GM12875 (cell line): ENCODE data around the gene PRKN.

ENCODE experiments used
- H3K4me3 ChIP-seq: one replicate; pipeline ENCODE4 v1.5.1; 2011; ENCODE audit warnings: low read depth, low read length, control low read depth
- TF ChIP-seq, protein P1 (sequence below): IDR thresholded peaks from 2 replicates; pipeline ENCODE4 v1.5.1; 2011; ENCODE audit warnings: low read depth, mild to moderate bottlenecking, control low read depth, inconsistent platforms, low read length, moderate library complexity, borderline replicate concordance; ENCODE audit not compliant: insufficient read depth

Gene PRKN

DNA sequence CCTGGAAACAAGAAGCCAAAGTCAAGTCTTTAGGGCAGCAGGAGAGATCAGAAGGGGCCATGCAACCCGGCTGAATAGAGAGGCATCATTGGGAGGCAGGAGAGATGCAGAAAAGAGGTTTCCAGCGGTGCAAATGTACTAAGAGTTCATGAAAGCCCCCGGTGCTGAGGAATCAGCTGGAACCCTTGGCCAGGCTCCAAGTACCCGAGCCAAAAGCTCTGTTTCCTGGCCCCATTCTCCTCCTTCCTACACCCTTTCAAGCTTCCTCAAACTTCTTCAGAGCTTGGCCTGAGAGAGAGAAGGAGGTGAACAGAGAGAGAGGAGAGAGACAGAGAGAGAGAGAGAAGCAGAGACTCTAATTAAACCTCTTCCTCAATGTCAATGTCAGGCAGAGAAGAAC, 433.5 kb downstream of the PRKN start:
- TF ChIP-seq, protein P1, sequence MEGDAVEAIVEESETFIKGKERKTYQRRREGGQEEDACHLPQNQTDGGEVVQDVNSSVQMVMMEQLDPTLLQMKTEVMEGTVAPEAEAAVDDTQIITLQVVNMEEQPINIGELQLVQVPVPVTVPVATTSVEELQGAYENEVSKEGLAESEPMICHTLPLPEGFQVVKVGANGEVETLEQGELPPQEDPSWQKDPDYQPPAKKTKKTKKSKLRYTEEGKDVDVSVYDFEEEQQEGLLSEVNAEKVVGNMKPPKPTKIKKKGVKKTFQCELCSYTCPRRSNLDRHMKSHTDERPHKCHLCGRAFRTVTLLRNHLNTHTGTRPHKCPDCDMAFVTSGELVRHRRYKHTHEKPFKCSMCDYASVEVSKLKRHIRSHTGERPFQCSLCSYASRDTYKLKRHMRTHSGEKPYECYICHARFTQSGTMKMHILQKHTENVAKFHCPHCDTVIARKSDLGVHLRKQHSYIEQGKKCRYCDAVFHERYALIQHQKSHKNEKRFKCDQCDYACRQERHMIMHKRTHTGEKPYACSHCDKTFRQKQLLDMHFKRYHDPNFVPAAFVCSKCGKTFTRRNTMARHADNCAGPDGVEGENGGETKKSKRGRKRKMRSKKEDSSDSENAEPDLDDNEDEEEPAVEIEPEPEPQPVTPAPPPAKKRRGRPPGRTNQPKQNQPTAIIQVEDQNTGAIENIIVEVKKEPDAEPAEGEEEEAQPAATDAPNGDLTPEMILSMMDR: no peak
- H3K4me3 ChIP-seq: no peak overlapping the region

GRCh38 chr6:162292915-162293314, 434.7 kb downstream of the PRKN start:
- H3K4me3 ChIP-seq: no peak overlapping the region
- TF ChIP-seq, protein P1: no peak

DNA sequence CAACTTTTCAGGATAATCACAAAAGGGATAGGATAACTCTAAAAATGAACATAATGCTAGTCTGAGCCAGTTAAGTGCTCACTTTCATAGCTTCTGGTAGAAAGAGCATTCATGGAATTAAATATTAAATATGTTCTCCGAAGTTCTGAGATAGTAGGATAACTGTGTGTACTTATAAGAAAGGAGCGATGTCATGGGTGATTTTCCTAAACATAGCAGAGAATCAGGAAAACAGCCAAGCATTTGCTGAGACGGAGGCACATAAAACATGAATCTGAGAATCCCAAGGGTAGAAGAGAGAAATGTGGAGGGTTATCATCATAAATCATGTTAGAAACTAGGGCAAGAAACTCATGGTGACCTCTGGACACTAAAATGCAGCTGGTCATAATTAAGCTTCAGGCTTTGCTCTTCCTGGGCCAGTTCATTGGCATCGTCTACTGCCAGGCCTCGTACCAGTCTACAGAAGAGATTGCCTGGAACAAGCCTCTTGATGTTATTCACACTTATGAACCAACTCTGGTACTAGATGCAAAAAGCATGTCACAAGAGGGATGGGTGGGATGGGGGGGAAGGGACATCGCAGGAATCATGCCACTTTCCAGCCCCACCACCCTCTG, 436.6 kb downstream of the PRKN start:
- TF ChIP-seq, protein P1: no peak
- H3K4me3 ChIP-seq: no peak overlapping the region

GRCh38 chr6:162289972-162290371, 437.6 kb downstream of the PRKN start:
- TF ChIP-seq, protein P1: no peak

DNA sequence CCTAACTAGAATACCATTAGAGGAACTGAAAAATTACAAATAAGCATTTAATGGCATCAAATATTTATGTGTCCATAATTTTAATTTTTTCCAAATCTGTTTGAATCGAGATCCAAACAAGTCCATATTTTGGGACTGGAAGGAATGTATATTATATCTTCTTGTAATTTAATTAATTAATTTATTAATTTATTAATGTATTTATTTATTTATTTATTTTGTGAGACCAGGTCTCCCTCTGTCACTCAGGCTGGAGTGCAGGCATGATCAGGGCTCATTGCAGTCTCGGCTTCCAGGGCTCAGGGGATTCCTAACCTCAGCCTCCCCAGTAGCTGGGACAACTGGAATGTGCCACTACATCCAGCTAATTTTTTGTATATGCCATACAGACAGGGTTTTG, 453.6 kb downstream of the PRKN start:
- TF ChIP-seq, protein P1: no peak
- H3K4me3 ChIP-seq: no peak overlapping the region

More at GRCh38 chr6:162289972-162290371, 437.6 kb downstream of the PRKN start:
- H3K4me3 ChIP-seq: no peak overlapping the region

- TF ChIP-seq, protein P1: no peak
- H3K4me3 ChIP-seq: no peak overlapping the region
Observed at GRCh38 chr6:162271922-162272321, 455.6 kb downstream of the PRKN start.

DNA sequence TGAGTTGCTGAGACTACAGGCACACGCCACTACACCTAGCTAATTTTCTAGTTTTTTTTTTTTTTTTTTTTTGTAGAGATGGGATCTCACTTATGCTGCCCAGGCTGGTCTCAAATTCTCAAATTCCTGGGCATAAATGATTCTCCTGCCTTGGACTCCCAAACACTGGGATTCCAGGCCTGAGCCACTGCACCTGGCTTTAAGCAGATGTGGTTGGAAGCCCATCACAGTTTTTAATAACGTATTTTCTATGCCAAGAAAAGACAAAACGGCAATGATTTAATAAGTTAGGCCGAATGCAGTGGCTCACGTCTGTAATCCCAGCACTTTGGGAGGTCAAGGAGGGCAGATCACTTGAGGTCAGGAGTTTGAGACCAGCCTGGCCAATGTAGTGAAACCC, 456.6 kb downstream of the PRKN start:
- no peak overlapping the region for H3K4me3 ChIP-seq
- TF ChIP-seq, protein P1: no peak
